HG02571 (cell line): ENCODE data around the gene PVRIG.
"Not testable (repeated sequence)": the region's sequence is repeated elsewhere in the genome, so short reads cannot be mapped to it uniquely, and the experiment has no call there.

Source experiments
- ATAC-seq: cut with Tn5 transposase; IDR thresholded peaks from one replicate; pipeline ENCODE4 v1.9.1; 2021; ENCODE audit warnings: mild to moderate bottlenecking, moderate library complexity; ENCODE audit not compliant: unreplicated experiment

PVRIG gene

GRCh38 chr7:100219801-100220585 lies at the start of gene PVRIG:
Gene PVRIG (plus strand): TSS chr7:100219949. CDS start chr7:100219971, 22 bp downstream.
- not testable (repeated sequence) for ATAC-seq

- ATAC-seq, result no peak
Measured at GRCh38 chr7:100170101-100170897, 49.5 kb upstream of the PVRIG start.

- no peak for ATAC-seq
Measured at GRCh38 chr7:100171087-100171681, 48.6 kb upstream of the PVRIG start.

GRCh38 chr7:100171840-100172239 lies 47.9 kb upstream of the PVRIG start:
- no peak for ATAC-seq

GRCh38 chr7:100173806-100174495 lies 45.8 kb upstream of the PVRIG start:
- ATAC-seq, result no peak

GRCh38 chr7:100174582-100174981 lies 45.2 kb upstream of the PVRIG start:
- ATAC-seq, result no peak

GRCh38 chr7:100175296-100175935 lies 44.3 kb upstream of the PVRIG start:
- ATAC-seq, result no peak

GRCh38 chr7:100176096-100177044 lies 43.4 kb upstream of the PVRIG start:
- ATAC-seq, result no peak

GRCh38 chr7:100177045-100178001 lies 42.4 kb upstream of the PVRIG start, which contains the start of the genes GPC2 and STAG3:
Gene GPC2 (minus strand): TSS chr7:100177381. CDS start chr7:100177199, 182 bp downstream.
Gene STAG3 (plus strand): TSS chr7:100177918. CDS start chr7:100180557, 2,639 bp downstream.
- peak; percentile 87 for ATAC-seq

- ATAC-seq, result not testable (repeated sequence)
Measured at GRCh38 chr7:100180084-100180483, 39.7 kb upstream of the PVRIG start.

- ATAC-seq, result not testable (repeated sequence)
Measured at GRCh38 chr7:100182616-100183015, 37.1 kb upstream of the PVRIG start.

GRCh38 chr7:100183090-100183489 lies 36.7 kb upstream of the PVRIG start:
- not testable (repeated sequence) for ATAC-seq

GRCh38 chr7:100185726-100186125 lies 34.0 kb upstream of the PVRIG start:
- no peak for ATAC-seq

GRCh38 chr7:100189061-100189460 lies 30.7 kb upstream of the PVRIG start:
- ATAC-seq, result no peak

GRCh38 chr7:100190048-100190711 lies 29.6 kb upstream of the PVRIG start:
- ATAC-seq, result no peak

GRCh38 chr7:100191775-100192174 lies 28.0 kb upstream of the PVRIG start:
- ATAC-seq, result no peak

GRCh38 chr7:100192281-100192862 lies 27.4 kb upstream of the PVRIG start:
- ATAC-seq, result not testable (repeated sequence)
